GM18498 (cell line): ENCODE results near the gene CNIH1.

Experiments used
- ATAC-seq: cut with Tn5 transposase; IDR thresholded peaks from one replicate; pipeline ENCODE4 v1.9.1; 2021; ENCODE audit warnings: mild to moderate bottlenecking, moderate library complexity; ENCODE audit not compliant: unreplicated experiment

The CNIH1 gene

DNA sequence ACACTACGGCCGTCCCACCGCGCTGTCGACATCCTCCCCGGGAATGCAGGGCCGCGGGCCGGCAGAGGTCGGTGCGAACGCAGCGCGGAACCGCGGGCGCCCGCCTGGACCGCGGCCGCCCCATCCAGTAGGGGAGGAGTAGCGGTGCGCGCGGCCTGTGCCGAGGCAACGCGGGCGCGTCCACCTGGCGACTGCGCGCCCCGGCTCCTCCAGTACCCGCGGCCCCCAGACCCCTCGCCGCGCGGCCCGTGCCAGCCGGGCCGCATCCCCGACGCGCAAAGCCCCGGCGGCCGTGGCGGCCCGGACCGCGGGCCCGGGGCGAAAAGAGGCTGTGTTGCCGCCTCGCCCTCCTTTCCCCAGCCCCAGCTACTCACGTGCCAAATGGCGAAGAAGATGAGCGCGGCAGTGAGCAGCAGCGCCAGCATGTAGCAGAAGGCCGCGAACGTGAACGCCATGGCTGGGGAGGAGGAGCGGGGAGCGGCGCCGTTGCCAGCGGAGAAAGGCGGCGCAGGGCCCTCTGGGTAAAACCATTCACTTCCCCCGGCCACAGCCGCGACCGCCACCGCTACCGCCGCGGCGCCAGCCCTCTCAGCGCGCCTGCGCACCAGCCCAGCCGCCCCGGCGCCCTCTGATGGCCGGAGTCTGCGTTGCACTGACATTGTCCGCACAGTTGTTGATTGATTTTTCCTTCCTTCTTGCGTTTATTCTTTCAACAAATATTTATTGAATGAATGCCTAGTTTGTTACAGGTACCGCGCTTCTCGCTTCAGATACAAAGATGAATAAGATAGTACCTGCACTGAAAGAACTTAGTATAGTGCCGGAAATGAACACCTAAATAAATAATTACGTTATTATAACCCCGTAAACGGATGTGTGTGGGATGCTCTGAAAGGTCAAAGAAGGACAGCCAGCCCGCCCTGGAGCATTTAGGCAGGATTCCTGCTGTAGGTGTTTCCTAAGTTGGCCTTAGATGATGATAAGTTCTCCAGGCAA lies at the start of gene CNIH1:
TSS of gene CNIH1 (minus strand) at position 502 of the 996 bp plus-strand sequence. CDS start at position 455, 47 bp downstream.
- peak; percentile 95 for ATAC-seq

DNA sequence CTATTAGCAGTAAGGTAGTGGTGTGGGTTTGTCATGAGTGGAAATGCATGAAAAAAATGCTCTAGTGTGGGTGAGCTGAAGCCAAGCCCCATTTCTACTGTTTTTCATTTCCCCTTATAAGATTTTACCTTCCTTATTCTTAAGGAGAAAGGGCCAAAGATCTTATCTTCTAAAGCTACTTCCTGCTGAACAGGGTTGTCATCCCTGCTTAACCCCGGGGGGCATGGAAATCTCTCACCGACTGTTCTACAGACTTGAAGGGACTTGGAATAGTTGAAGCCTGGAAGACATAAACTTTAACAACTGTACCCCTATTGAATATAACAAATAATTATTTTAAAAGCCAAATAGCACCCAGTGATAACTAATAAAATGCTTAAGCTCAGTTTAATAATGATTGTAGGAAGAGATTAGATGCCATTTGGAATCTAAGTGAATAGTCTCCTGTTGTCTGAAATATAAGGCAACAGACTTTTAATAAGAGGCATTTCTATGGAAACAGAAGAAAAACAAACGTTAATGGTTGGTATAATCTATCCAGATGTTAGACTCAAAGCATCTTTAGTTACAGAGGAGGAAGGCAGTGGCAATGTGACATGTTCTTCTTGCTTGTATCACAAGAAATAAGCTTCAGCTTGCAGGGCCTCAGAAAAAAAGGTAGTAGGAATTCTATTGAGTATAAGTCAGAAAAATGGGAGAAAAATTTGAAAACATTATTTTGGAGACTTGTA lies 49.4 kb upstream of the CNIH1 start:
- no peak for ATAC-seq

- no peak for ATAC-seq
Observed at GRCh38 chr14:54489731-54490444, 48.7 kb upstream of the CNIH1 start.

DNA sequence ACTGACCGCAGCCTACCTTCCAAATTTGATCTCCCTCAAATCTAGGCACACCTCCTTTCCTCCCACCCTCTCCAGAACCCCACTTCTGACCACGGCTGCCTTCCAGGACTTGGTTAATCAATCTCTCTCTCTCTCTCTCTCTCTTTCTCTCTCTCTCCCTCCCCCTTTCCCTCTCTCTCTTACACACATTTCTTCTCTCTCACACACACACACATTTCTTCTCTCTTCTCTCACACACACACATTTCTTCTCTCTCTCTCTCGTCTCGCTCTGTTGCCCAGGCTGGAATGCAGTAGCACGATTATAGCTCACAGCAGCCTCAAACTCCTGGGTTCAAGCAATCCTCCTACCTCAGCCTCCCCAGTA lies 48.1 kb upstream of the CNIH1 start:
- no peak for ATAC-seq

- ATAC-seq = peak; percentile 94
Observed at GRCh38 chr14:54488646-54489317, 47.6 kb upstream of the CNIH1 start, which contains the start of gene GMFB. Gene GMFB, minus strand, starts transcription at chr14:54488980. Its CDS starts 53 bp downstream, at chr14:54488927.

DNA sequence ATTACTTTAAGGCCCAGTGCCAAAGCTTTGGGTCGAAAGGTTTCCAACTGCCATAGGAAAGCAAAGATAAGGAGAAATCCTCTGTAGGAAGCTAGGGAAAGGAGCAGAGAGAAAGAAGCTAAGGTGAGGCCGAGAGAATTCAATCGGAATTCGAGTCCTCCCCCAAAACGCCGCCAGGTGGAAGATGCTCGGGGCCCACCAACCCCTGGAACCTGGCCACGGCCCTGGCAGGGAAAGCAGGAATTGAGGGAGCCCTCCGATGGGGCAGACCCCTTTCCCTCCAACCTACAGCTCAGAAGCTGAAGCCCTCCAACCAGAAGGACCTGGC lies 47.1 kb upstream of the CNIH1 start:
- no peak for ATAC-seq

GRCh38 chr14:54487771-54488170 lies 46.6 kb upstream of the CNIH1 start:
- ATAC-seq = no peak

DNA sequence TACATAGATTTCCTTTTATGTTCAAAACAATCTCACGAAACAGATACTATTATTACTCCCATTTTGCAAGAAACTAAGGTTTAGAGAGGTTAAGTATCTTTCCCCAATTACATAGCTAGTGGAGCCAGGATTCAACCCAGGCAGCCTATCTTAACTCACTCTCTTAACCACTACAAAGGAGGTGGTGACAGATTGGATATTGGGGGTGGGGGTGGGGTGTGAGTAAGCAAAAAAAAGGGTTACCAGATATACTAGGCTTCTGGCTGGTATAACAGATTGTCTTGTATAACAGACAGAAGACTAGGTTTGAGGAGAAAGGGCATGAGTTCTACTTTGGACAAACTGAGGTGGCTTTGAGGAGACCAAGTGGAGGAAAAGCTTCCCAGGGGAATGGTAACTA lies 45.5 kb upstream of the CNIH1 start:
- ATAC-seq = no peak

- ATAC-seq = no peak
Observed at GRCh38 chr14:54483846-54484245, 42.7 kb upstream of the CNIH1 start.

DNA sequence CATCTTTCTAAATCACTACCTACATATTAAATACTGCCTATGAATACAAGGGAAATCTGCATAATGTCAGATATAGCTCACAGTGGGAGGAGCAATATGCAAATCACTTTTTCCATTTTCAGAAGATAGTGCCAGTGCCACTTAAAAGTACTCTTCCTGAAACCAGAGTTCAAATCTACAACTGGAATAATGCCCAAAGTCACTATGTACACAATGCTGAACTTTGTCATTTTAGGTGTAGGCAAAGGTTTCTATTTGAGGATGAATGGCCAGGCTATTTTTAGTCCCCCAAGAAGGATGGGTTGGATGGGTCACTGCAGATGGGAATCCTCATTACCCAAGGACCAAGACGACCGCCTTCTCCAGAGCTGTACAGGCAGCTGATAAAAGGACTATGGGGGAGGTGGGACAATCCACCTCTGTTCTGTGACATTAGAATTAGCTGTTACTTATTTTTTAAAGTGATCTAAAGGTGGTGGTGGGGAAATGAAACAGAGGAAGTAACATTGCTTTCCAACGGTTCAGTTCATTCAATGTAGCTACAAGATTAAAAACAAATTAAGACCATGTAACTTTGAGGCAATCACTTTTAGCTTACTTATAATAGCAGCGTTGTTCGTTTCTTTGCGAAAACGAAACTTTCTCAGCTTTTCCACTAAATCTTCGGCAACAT lies 42.0 kb upstream of the CNIH1 start:
- no peak for ATAC-seq

DNA sequence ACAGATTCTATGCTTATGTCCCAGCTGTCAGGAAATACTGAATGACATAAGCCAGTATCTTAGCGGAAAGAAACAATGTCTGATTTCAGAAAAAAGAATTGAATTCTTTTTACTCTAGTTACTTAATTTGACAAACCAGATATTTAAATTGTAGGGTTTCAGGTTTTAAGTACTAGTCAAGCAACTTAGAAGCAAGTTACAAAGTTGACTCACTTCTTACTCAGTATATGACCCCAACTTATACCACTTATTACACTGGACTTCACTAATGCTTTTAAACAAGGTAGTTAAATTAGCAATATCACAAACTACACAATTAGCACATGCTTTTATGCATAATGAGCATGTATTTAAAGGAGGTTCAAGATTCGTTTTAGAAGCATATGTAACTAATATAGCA lies 40.5 kb upstream of the CNIH1 start:
- no peak for ATAC-seq

GRCh38 chr14:54480830-54481562 lies 39.8 kb upstream of the CNIH1 start:
- ATAC-seq = no peak

GRCh38 chr14:54478636-54479215 lies 37.6 kb upstream of the CNIH1 start:
- ATAC-seq = no peak

DNA sequence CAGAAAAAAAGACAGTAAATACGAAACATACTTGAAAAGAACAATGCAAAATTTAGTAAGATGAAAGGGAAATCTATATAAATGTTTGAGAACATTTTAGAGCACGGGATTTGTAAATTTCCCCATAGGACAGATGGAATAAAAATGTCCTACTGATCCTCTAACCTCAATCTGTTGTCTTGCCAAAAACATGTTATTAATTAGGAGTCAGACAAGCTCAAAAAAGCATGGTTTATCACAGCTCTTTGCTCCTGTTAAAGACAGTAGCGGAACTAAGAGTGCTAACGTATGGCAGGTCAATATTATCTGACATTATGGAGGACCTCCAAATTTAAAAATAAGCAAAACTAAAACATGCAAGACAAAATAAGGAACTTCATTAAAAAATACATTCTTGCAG lies 34.7 kb upstream of the CNIH1 start:
- ATAC-seq = no peak

DNA sequence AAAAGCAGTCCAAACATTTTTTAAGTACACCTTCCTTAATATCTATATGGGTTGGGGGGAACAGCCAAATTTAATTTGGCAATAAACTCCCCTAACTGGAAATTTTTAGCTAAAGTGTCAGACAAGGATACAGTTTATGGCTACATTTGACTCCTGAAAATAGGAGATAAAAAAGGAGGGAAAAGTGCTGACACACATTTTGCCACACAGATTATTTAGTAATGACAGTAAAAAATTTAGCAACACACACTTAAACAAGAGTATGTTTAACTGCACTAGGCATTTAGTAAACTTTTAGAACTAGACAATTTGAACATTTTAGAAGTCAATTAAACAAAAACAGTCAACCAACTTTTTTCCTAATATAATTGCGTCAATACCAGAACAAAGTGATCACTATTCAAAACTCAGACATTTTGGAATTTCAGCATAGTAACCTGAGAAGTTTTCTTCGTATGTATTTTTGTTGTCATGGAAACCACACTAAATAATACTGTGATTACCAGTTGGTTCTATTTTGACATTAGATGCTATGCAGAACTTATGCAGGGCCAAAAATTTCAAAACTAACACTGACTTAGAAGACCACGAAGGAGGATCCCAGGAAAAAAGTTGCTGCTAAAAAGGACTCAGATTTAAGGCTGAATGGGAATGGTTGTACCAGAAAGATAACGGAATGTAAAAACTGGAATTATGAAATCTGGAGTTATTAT lies 34.2 kb upstream of the CNIH1 start:
- ATAC-seq = no peak

DNA sequence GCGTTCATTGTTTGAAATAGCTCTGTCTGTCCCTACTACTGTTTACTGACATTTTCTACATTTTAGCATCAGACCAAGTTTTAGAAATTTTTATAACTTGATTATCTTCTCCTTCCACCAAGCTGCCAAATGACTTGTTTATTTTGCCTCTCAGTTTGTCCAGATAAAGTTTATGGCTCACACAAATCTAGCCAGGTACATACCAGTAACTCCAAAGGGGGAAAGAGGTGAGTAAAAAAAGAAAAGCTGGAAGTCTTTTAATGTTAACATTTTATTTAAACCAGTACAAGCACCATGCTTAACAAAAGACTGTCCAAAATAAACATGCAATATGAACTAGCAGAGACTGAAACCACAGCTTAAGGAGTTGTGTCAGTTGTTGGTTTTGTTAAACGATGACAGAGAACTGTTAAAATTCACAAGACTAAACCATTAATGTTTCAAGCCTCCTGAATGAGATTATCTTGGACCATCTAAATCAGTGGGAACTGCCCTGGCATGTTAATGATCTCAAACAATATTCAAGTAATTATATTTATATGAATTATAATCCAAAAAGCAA lies 33.1 kb upstream of the CNIH1 start:
- no peak for ATAC-seq

- ATAC-seq = no peak
Observed at GRCh38 chr14:54472315-54472714, 31.1 kb upstream of the CNIH1 start.

GRCh38 chr14:54471641-54472040 lies 30.5 kb upstream of the CNIH1 start:
- ATAC-seq = no peak
